ENCODE data around the gene ANKRD39. TPM values are rescaled to one million over a fixed set of nuclear protein-coding genes. Genes with fewer than 3 reads are reported as not detected.

ANKRD39 gene
- total RNA-seq, 1 experiment from 2014 or later, result 11.7 TPM

- no peak for DNase-seq (ENCODE audit: low read depth)
Observed at GRCh38 chr2:96853321-96853720, 4.5 kb downstream of the ANKRD39 start.

- DNase-seq (ENCODE audit: low read depth), result no peak
Observed at GRCh38 chr2:96852667-96853066, 5.1 kb downstream of the ANKRD39 start.

DNA sequence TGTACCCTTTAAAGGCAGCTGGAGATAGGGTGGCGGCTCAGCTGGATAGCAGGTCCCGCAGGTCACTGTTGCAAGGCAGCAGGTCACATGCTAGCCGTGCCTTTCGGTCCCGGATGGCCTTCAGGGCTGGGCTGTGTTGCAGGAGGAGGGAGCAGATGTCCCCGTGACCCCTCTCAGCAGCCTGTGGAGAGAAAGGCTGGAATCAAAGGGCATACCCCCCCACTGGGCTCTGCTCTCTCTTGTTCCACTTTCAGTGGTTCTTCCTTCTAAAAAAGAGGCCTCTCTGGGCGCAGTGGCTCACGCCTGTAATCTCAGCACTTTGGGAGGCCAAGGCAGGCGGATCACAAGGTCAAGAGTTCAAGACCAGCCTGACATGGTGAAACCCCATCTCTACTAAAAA, 9.6 kb downstream of the ANKRD39 start:
- DNase-seq (ENCODE audit: low read depth), result no peak

GRCh38 chr2:96847586-96847985, 10.2 kb downstream of the ANKRD39 start:
- DNase-seq (ENCODE audit: low read depth), result no peak

DNA sequence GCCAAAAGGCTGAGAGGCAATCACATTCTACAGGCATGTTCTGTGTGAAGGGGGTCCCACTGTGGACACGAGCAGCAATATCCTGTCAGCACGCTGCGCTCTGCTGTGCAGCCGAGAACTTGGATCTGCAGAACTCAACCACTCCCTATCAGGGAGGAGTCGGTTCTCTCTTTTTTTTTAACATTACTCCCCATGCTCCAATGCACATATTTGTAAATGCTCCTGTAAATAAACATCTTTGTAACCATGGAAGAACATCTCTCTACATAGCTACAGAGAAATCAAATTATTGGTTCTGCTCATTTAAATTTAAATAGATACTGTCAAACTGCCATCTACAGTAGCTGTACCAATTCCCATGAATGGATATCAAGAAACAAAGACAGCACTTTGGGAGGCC, 11.0 kb downstream of the ANKRD39 start:
- DNase-seq (ENCODE audit: low read depth), result no peak

- DNase-seq (ENCODE audit: low read depth), result no peak
Observed at GRCh38 chr2:96844405-96844808, 13.4 kb downstream of the ANKRD39 start.

- no peak for DNase-seq (ENCODE audit: low read depth)
Observed at GRCh38 chr2:96843538-96844268, 14.1 kb downstream of the ANKRD39 start, which contains the start of gene ANKRD23. Gene ANKRD23, minus strand, starts transcription at chr2:96844021. Its CDS starts 29 bp downstream, at chr2:96843992.

DNA sequence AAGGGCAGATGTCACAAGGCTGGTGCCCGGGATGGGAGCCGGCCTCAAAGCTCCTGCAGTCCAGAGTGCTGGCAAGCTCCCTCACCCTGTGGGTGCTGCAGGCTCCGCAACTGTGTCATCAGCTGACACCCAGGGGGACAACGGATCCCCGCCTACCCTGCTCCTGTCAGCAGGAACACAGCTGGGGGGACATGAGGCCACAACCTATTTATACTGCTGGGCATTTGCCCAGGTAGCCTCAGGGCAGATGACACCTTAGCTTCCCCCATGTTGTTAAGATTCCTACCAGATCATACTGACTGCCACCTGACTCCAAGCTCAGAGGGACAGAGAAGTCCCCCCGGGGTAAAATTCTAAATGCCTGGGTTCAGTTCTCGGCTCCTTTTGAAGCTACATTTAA, 15.2 kb downstream of the ANKRD39 start:
- DNase-seq (ENCODE audit: low read depth), result no peak

DNA sequence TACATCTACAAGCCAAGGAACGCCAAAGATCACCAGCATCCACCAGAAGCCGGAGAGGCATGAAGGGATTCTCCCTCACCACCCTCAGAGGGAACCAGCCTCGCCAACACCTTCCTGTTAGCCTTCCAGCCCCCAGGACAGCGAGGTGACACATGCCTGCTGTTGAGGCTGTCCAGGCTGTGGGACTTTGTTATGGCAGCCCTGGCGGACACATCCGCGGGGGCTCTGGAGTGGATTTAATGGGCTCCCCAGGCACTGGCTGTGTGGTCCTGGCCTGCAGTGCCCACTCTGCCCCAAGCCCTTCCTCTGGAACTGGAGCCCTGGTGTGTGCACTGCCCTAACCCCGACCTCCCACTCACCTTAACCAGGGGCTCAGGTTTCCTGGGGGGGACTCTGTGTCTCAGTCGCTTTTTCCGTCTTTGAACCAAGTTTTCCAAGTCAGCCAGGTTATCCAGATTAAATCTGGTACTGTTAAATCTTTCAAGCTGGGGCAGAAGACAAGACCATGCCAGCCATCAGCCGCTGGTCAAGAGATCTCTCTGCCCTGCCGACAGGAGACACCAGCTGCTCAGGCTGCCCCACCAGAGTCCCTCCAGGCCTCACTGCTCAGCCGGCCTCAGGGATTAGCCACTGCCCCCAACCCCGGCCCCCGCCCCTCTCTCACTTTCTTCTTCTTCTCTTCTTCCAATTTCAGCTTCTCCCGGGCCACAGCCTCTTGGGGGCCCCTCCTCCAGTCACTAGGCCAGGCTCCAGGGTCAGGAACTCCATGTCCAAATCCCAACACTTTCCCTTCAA, 15.9 kb downstream of the ANKRD39 start:
- no peak for DNase-seq (ENCODE audit: low read depth)

DNA sequence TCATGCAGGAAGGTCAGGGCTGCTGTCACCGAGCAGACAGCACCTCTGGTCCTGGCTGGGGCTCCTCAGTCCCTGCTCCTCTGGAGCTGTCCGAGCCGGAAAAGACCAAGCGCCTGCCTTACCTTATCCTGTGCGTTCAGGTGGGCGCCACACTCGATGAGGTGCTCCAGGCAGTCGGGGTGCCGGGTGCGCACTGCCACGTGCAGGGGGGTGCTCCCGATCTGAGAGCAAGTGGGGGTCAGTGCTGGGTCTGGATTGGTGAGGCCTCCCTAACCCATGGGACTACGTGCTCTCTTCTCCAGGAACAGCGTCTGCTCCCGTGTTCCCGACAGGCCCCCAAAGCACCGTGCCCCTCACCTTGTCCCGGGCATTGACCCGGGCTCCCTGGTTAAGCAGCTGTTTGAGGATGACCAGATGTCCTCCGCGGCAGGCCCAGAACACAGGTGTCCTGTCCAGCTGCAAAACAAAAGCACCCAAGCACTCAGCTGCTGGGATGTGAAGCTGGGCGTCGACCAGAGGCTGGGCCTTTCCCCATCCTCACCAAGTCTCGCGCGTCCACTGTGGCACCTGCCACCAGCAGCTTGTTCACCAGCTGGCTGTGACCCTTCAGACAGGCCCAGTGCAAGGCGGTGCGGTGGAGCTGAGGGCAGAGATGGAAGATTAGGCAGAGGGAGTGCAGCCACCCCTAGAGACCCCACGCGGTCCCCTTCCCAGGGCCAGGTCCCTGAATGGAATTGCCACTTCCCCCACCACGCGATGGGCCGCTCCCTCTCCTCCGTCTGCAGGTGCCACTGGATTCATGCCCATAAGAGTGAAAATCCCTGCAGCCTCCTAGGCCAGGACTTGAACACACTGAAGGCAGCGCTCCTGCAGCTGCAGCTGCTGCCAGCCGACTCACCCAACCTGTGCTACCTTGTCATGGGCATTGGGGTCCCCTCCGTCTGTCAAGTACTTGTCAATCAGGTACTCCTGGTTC, 17.7 kb downstream of the ANKRD39 start:
- DNase-seq (ENCODE audit: low read depth), result no peak

GRCh38 chr2:96839293-96839874, 18.4 kb downstream of the ANKRD39 start:
- DNase-seq (ENCODE audit: low read depth), result no peak

- no peak for DNase-seq (ENCODE audit: low read depth)
Observed at GRCh38 chr2:96838345-96839292, 19.2 kb downstream of the ANKRD39 start.

DNA sequence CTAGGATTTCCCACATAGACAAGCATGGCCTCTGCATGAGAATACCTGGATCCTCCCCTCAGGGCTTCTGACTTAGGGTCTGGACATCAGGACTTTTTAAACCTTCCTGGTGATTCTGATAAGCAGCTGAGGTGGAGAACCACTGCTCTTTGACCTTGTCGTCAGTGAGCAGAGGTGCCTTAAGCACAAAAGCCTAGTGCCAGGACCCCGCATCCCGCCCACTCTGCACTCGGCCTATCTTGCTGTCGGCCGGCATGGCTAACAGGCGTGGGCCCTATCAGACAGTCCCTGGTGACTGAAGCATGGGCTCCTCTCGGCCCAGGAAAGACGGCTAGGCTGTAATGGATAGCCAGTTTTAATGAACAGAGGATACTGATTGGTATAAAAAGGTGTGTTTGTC, 20.2 kb downstream of the ANKRD39 start:
- DNase-seq (ENCODE audit: low read depth), result no peak

DNA sequence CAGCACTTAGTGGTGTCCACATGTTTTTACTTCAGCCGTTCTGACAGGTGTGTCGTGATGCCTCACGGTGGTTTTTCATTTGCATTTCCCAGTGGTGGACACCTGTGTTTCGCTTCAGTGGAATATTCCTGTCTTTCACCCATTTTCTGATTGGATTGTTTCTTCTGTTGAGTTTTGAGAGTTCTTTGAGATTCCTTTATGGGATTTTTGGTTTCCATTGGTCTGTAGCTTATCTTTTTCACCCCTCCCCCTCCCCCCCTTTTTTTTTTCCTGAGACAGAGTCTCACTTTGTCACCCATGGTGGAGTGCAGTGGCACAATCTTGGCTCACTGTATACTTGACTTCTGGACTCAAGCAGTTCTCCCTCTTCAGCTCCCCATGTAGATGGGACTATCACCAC, 22.0 kb downstream of the ANKRD39 start:
- no peak for DNase-seq (ENCODE audit: low read depth)

GRCh38 chr2:96832754-96833507, 24.9 kb downstream of the ANKRD39 start:
- DNase-seq (ENCODE audit: low read depth), result no peak

DNA sequence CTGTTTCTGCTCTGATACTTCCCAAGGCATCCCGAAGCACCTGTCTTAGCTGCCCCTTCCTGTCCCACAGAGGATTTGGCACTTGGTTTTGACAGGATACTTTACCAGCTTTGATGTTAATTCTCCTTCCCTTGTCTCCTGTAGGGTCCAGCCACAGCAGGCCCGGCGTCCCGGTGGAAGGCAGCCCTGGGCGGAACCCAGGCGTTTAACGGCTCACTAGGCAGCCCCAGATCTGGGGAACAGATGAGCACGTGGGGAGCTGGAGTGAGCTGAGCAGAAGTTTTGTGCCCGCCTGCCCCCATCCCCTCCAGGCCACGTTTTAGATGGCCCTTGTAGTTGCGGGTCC, 25.4 kb downstream of the ANKRD39 start:
- no peak for DNase-seq (ENCODE audit: low read depth)

DNA sequence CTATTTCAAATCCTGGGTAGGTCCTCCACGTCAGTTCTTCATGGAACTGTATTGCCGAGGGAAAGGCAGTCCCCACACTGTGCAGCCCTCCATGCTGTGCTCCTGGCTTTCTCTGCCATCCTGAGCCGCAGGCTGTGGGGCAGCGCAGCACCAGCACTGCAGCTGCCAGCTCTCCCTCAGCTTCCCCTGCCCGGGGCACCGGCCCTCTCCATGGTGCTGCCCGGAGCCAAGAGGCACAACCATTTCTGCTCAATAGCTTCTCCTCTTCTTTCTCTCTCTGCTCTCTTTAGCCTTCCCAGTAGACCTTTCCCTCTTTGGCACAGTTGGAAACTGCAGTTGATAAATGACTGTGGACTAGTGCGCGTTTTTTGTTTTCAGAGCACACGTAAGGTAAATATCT, 26.1 kb downstream of the ANKRD39 start:
- no peak for DNase-seq (ENCODE audit: low read depth)

DNA sequence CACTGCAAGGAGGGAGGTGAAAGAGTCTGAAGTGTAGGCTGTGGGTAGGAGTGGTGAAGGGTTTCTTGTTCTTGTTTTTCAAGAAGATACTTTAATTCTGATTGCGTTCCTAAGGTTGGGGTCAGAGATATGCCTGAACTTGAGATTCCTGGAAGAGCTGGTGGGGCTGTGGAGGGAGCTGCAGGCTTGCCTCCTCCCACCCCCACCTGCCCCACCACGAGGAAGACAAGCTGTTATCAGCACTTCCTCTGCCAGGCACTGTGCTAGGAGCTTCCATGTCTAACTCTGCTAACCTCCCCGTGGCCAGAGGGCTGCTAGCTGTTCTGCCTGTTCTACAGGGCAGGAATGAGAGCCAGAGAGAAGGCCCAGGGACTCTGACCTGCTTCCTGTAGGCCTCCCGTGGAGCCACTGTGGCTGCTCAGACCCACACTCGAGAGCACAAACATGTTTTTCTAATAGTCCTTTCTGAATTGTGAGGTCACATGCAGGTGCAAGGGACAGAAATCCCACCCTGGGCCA, 27.7 kb downstream of the ANKRD39 start:
- no peak for DNase-seq (ENCODE audit: low read depth)

DNA sequence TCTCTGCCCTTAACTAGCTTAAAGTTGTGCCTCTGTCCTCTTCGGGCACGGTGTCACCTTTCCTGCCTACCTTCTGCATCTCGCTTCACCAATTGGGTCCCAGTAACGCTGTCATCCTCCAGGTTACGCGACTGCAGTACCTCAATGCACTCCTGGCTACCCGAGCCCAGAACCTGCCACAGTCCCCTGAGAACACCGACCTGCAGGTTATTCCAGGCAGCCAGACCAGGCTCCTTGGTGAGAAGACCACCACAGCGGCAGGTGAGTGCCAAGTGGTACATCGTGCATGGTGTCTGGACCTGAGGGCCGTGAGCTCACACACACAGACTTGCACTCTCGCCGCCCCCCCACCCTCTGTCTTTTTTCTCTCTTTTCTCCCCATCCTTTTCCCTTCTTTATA, 28.9 kb downstream of the ANKRD39 start:
- DNase-seq (ENCODE audit: low read depth), result no peak

- DNase-seq (ENCODE audit: low read depth), result no peak
Observed at GRCh38 chr2:96828436-96828835, 29.4 kb downstream of the ANKRD39 start.

All from Daoy (cell line).